Stimulated activated CD4-positive, alpha-beta T cell treated with anti-CD3 and anti-CD28 coated beads, Interleukin-15, amount 100 ng/mL, for 48 hours (primary cell): ENCODE measurements around the gene ANXA6.

Experiments
- DNase-seq, 2 donors: peaks; one replicate each; pipeline ENCODE4 v3.0.0-alpha.2; 2020; ENCODE audit warnings: low read depth in 2 of 2

The ANXA6 gene

DNA sequence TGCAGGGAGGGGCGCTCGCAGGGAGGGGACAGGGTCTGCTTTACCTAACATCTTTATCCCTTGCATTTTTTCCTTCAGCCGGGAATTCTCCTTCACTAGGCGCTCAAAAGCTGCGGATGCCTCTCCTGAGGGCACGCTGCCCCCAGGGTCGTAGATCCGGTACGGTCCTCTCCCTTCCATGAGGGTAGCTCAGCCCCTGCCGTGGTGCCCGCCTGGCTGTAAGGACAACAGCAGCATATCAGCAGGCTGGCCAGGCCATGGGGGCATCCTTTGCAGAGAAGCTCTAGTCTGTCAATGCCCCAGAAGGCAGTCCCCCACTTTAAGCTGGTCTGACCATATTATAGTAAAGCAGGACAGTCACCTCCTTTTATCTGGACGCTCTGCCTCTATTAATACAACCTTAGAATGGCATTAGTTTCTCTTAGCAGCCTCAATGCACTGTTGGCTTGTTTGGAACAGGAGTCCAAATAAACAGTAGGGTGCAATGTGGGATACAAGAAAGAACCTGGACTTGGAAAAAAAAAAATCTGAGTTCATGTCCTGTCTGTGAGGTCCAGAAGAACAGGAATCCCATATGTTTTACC lies 92.6 kb downstream of the ANXA6 start:
- no peak for DNase-seq

DNA sequence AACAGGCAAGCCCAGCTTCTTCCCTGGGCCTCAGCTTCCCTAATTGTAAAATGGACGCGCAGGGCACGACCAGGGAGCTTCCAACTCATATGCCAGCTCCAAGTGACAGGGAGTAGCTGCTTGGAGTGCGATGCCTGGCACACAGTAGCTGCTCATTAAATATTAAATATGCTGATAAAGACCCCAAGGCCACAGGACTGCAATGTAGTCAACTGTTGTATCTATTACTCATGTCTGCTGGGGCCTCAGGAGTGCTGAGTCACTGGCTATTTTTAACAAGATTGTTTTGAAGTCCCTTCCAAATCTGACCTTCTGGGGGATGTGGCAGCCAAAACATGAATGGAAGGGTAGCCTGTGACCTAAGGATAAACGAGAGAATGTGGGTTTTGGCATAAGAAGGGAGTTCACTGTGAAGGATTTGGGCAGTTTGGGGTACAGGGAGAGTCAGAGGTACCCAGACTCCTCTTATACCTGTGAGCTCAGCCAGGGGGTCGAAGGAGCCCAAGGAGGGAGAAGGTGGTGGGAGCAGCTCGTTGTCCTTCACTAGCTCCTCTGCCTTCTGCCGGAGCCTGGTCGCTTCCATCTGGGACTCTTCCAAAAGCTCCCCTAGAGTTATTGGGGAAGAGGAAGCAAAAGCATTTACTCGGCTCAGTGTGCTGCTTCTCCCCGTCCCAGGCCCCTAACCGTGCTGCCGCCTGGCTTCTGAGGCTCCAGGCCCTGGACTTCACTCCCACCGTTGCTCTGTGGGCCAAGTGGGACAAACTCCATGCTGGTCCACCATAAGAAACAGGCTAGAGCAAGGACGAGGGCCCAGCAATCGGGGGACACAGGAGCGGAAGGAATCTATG lies 94.2 kb downstream of the ANXA6 start:
- no peak for DNase-seq

DNA sequence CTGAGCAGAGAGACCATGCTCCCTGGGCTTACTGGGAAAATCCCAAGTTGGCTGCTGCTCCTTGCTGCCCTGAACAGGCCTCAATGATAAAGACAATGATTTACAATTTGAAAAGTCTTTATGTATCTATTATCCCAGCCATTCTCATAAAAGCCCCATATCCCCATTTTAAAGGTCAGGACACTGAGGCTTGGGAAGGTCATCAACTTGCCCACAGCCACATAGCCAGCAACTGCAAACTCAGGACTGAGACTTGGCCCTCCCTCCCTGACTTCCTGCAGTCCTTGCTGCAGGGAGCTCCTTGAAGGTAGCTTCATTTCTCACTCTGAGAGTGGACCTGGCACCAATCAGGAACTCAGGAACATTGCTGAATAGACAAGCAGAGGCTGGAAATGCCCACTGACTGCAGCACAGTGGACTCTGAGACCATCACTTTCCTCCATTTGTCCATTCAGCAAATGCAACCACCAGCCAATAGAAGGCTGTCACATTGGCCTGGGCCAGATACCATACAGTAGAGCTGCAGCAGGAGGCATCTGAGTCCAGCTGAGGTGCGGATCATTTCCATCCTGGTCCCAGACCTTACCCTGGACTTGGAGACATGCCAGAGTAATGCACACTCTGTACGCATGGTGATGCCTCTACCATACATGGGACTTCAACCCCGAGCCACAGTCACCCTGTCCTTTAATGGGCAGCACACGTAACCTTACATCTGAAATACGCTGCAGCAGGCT lies 95.0 kb downstream of the ANXA6 start:
- no peak for DNase-seq

DNA sequence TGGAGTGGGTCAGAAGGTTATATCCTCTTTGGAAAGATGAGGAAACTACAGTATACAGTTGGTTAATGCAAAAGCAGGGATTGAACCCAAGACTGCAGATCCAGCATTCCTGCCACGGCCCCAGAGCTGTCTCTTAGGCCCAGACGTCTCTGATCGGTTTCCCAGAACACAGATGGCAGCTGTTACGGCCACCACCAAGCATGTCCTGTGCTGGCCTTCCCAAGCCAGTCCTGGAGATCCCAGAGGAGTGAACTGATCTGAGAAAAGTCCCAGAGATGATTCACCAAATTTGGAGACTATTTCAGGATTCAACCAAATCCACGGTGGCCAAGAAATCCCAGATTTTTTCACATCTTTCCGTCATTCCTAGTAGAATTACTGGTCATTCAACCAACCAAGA lies 96.8 kb downstream of the ANXA6 start:
- no peak for DNase-seq

DNA sequence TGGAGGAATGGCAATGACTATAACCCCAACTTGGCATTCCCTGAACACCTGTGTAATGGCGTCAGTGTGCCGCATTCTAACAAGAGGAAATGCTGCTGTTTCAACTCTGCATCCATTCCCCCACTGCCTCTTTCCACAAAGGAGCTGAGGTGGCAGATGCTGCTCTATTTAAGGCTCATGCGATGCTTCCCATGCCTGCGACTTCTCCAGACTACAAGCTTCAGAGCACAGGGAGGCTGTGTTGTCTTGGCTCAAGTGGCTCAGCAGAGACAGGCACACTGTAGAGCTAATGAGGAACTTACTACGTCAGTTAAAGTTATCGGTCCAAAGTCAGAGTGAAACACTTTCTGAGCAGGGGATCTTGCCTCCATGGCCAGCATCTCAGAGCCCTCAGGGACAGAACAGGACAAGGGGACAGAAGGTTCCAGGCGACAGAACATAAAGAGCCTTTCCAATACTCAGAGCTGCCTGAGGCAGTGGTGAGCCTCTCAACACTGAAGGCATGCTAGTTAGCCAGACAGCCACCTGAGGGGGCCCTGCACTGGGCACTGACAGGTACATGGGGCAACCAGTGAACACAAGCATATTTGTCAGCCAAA lies 98.6 kb downstream of the ANXA6 start:
- no peak for DNase-seq

DNA sequence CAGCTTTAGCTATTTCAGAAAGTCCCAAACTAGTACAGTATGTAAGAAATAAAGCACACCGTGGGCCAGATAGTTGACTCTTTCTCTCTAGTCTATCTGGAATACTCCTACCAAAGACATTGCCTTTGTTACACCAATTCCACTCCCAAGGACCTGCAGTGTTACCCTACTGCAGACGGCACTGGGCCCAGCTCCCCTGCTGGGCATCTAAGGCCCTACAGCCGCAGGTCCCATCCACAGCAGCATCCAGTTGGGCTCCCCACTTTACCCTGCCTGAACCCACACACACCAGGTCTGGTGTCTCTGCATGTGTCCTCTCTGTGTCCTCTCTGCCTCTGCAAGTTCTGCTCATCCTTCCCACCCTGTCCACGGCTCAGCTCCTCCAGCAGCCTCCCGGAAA lies 99.3 kb downstream of the ANXA6 start:
- no peak for DNase-seq

DNA sequence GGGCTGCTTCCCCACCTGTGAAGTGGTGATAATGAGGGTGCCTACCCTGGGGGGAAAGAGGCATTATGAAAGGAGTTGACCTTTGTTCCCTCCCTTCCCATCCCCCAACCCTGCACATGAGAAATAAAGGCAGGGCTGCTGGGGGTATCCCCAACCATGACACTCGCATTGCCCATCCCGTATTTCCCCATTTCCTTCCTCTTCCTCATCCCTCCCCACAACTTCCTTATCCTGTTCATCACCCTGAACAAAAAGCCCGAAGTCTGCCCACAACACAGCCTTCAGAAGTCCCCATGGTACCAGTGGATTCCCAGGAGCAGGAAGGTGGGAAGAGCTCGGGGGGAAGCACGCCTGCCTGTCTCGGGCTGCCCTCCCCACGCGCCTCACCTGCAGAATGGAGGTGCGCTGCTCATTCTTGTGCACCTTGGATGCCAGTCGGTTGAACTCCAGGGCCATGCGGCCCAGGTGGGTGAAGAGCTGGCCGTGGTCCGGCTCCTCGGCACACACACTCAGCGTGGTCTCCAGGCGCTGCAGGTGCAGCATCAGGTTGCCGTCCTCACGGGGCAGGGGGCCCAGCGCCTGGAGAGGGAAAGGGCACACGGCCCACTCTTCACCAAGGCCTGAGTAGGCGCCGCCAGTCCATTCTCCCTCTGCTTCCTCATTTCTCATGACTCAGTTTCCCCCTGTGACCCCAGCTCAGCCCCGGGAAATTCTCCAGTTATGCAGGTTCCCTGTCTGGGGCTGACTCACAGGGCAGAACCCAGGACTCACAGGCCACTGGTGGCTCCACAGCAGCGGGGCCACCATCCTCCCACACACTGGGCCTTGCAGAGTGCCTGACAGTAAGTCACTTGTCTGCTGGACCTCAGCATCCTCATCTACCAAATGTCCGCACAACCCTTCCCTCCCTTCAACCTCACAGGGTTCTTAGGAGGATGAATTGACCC lies 100.9 kb downstream of the ANXA6 start:
- DNase-seq: no peak

DNA sequence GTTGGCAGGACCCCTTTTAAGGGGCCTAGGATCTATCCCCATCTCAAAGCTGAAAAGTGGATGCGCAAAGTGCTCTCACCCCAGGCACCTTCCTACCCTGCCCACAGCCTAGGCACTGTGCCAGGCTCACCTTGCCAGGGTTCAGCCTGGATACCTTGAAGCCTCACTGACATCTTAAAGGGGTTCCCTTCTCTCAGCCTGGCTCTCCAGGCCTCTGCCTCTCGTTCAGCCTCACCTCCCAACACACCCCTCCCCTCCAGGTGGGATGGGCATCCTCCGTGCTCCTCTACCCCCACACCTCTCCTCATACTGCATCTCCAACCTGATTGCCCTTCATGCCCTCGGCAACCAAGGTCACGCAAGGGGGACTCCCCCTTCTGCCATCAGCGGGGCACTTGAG lies 102.2 kb downstream of the ANXA6 start:
- DNase-seq: no peak

DNA sequence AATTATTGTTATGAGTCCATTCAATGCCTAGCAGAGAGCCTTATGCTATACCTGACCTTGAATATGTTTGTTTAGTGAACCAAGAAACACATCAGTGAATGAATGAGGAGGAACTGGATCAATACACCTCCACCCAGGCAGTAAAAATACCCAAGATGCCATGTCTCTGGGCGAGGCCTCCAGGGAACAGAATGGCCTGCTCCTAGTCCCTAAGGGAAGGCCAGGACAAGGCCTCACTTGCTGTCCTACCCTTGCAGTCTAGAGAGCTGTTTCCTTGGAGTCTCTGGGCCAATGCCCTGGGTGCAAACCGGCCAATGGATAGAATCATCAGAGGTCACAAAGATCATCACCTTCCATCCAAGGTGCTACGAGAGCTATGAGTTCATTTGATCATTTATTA lies 102.9 kb downstream of the ANXA6 start:
- DNase-seq: no peak

DNA sequence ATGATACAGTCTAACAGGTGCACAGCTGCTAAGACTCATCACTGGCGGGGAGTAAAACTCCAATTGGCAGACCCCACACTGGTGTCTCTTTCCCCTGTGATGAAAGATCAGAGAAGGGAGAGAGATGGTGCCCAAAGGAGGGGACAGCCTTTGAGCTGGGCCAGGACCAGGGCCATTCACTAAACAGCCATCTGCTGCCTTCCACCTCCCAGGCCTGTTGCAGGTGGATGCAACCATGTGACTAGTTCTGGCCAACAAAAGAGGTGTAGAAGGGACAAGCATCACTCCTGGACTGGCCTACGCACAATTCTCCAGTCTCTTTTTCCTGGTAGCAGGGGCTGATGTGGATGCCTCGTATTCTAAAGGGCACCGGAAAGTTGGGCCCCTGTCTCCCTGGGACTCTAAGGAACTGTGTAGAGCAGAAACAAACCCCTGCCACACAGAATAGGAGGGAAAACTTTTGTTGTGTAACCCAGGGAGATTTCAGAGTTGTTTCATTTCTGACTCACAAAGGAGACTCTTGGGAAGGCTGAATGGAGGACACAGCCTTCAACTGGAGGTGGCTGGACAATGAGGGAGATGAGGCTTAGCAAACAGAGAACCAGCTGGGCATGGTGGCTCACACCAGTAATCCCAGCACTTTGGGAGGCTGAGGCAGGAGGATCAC lies 103.7 kb downstream of the ANXA6 start:
- DNase-seq: no peak

DNA sequence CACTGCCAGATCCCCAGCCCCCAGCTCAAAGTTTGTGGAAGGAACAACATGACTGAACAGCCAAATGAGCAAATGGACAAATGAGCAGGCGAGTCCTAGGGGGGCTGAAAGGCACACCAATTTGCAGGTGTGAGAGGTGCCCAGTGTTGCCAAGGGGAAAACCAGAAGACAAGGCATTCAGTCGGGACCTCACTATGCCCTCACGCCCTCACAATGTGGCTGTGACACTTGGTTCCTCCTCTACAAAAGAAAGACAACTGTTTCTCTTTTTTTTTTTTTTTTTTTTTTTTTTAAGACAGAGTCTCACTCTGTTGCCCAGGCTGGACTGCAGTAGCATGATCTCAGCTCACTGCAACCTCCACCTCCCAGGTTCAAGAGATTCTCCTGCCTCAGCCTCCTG lies 104.7 kb downstream of the ANXA6 start:
- no peak for DNase-seq

DNA sequence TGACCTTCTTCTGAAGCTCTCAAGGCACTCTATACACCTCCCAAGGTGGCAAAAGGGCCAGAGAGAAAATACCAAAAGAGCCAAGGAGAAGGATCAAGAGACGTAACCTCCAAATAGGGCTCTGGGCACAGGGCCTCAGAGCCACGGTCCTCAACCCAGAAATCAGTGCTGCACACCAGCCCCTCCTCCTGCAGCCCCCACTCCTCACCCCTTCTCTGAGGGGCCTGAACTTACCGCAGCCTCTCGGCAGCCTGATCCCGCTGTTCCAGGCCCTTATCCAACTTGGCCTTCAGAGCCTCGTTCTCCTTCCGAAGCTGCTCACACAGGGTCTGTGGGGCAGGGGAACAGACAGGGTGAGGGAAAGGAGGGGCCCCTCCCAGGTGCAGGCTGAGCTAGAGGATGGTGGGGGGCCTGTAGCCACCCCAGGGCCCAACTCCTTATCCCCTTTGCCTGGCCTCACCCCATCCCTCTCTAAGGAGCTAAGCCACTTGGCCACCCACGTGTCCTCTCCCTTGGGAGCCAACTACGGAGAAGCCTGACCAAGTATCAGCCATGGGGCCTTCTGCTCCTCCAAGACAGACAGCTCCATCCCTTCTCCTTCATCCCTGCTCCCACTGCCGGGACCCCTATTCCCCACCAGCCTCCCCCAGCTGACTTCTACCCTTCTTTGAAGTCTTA lies 105.5 kb downstream of the ANXA6 start:
- no peak for DNase-seq

DNA sequence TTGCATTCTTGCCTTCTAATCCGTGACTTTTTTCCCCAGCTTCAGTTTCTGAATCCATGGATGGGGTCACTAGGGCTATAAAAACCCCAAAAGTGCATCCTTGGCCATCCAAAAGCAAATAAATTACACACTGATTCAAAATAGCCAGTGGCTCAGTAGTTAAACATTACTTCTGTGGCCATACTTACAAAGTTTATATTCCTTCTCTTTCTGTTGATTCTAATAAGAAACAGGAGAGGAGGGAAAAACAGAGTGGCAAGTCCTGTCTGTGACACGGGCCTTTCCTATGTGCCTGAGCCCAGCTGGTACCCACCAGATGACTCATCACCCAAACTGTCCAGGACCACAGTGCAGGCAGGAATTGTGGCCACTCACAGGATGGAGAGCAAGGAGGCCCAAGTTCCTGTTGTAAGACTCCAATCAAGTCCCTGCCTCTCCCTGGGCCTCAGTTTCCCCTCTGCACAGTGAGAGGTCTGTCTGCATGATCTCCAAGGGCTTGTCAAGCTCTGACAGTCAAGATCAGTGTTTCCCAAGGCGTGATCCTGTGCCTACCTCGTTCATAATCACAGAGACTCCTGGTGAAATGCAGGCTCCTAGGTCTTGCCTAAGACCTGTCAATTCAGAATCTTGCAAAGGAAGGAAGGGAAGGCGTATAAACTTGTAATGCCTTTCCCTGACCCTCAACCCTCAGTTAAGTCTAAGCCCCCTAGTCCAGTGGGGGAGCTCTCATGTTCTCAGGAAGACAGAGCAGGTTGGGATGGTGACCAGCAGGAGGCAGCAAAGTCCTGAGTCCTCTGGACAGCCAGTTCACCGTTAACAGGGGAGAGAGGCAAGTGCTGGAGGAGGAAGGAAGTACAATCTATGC lies 106.3 kb downstream of the ANXA6 start:
- peak in 1 of 2 donors; percentile 58 for DNase-seq
